ENCODE measurements around the gene CHURC1. TPM values are rescaled to one million over a fixed set of nuclear protein-coding genes. Genes with fewer than 3 reads are reported as not detected.
"Not testable (repeated sequence)": the region's sequence is repeated elsewhere in the genome, so short reads cannot be mapped to it uniquely, and the experiment has no call there.

CHURC1 gene
- total RNA-seq, 1 experiment from 2014 or later, result 52.6 TPM

- H3K27me3 ChIP-seq (replicated peaks; ENCODE audit: control insufficient read depth, insufficient read depth, low read length), result no peaks in the 10 kb centered on the region
- Mint-ChIP-seq H3K27ac (ENCODE audit: unreplicated experiment) (no peak overlapping the region), H3K4me3 (ENCODE audit: unreplicated experiment) (no peak overlapping the region), H3K27me3 (ENCODE audit: insufficient read depth, unreplicated experiment) (no peaks in the 10 kb centered on the region), H3K4me1 (ENCODE audit: low read depth, unreplicated experiment) (peaks cover 11% of the 10 kb centered on the region), H3K9me3 (ENCODE audit: unreplicated experiment) (no peaks in the 10 kb centered on the region), H3K36me3 (ENCODE audit: insufficient read depth, unreplicated experiment) (peaks cover 13% of the 10 kb centered on the region)
- CTCF ChIA-PET, result no interaction called here
- no peak overlapping the region for H3K4me3 ChIP-seq (ENCODE audit: low read depth, low read length)
- no peak for TF ChIP-seq CTCF (IDR thresholded peaks at IDR 0.05; ENCODE audit: insufficient read depth in 1 of 2, low read depth in 1 of 2, low read length in 1 of 2, severe bottlenecking in 1 of 2, unreplicated experiment in 1 of 2)
- no peak for DNase-seq
- peaks cover 7% of the 10 kb centered on the region for H3K4me1 ChIP-seq
- POLR2A ChIA-PET, result no interaction called here
- intact Hi-C loops (cut with micrococcal nuclease; ENCODE audit: unreplicated experiment), result no loop called here
- no peaks in the 10 kb centered on the region for H3K9me3 ChIP-seq
- no peaks in the 10 kb centered on the region for H3K36me3 ChIP-seq (ENCODE audit: control insufficient read depth, insufficient read depth, low read length)
- BruUV-seq (replicated peaks), result no TSS peak
These were observed 2.0 kb upstream of the CHURC1 start for GRCh38 chr14:64912261-64912660.

GRCh38 chr14:64913477-64913876 is 778 bp upstream of the CHURC1 start:
- H3K4me1 ChIP-seq; H3K9me3 Mint-ChIP-seq (ENCODE audit: unreplicated experiment); DNase-seq; BruUV-seq (replicated peaks); H3K27me3 ChIP-seq (replicated peaks; ENCODE audit: control insufficient read depth, insufficient read depth, low read length); H3K9me3 ChIP-seq; H3K27me3 Mint-ChIP-seq (ENCODE audit: insufficient read depth, unreplicated experiment); H3K36me3 ChIP-seq (ENCODE audit: control insufficient read depth, insufficient read depth, low read length); CTCF ChIA-PET; POLR2A ChIA-PET; intact Hi-C loops (cut with micrococcal nuclease; ENCODE audit: unreplicated experiment): not testable (repeated sequence)
- Mint-ChIP-seq H3K27ac (ENCODE audit: unreplicated experiment) (peak overlapping the region; percentile 91), H3K4me1 (ENCODE audit: low read depth, unreplicated experiment) (peaks cover 11% of the 10 kb centered on the region), H3K4me3 (ENCODE audit: unreplicated experiment) (peak overlapping the region; percentile 81), H3K36me3 (ENCODE audit: insufficient read depth, unreplicated experiment) (peaks cover 16% of the 10 kb centered on the region)
- H3K4me3 ChIP-seq (ENCODE audit: low read depth, low read length), result peak overlapping the region; percentile 98

GRCh38 chr14:64915029-64915424 is 772 bp downstream of the CHURC1 start:
- no peaks in the 10 kb centered on the region for H3K9me3 Mint-ChIP-seq (ENCODE audit: unreplicated experiment)
- Histone ChIP-seq H3K4me3 (ENCODE audit: low read depth, low read length) (peak overlapping the region; percentile 98), H3K9me3 (no peaks in the 10 kb centered on the region), H3K4me1 (peaks cover 7% of the 10 kb centered on the region), H3K36me3 (ENCODE audit: control insufficient read depth, insufficient read depth, low read length) (no peaks in the 10 kb centered on the region), H3K27me3 (replicated peaks; ENCODE audit: control insufficient read depth, insufficient read depth, low read length) (no peaks in the 10 kb centered on the region)
- intact Hi-C loops (cut with micrococcal nuclease; ENCODE audit: unreplicated experiment), result loop anchor here (2.0 kb wide), 1 partner anchor 72 kb away; the partner anchor contains the start of gene FNTB
- peak overlapping the region; percentile 81 for H3K4me3 Mint-ChIP-seq (ENCODE audit: unreplicated experiment)
- ChIA-PET CTCF (interaction anchor here (0.6 kb wide), 1 partner anchor 122 kb away, joined by 3 read pairs; no protein-coding TSS in a partner anchor), POLR2A (interaction anchor here (0.5 to 0.9 kb wide), 4 partner anchors 8 to 522 kb away, joined by 3 to 6 read pairs (median 4); no protein-coding TSS in a partner anchor)
- peak overlapping the region; percentile 91 for H3K27ac Mint-ChIP-seq (ENCODE audit: unreplicated experiment)
- peaks cover 17% of the 10 kb centered on the region for H3K36me3 Mint-ChIP-seq (ENCODE audit: insufficient read depth, unreplicated experiment)
- BruUV-seq (replicated peaks), result TSS peak; percentile 61
- peaks cover 18% of the 10 kb centered on the region for H3K4me1 Mint-ChIP-seq (ENCODE audit: low read depth, unreplicated experiment)
- no peaks in the 10 kb centered on the region for H3K27me3 Mint-ChIP-seq (ENCODE audit: insufficient read depth, unreplicated experiment)
- DNase-seq, result no peak
- no peak for TF ChIP-seq CTCF (IDR thresholded peaks at IDR 0.05; ENCODE audit: insufficient read depth in 1 of 2, low read depth in 1 of 2, low read length in 1 of 2, severe bottlenecking in 1 of 2, unreplicated experiment in 1 of 2)

- intact Hi-C loops (cut with micrococcal nuclease; ENCODE audit: unreplicated experiment), result loop anchor here (2.0 kb wide), 1 partner anchor 71 kb away; the partner anchor contains the start of gene FNTB
- ChIA-PET CTCF (no interaction called here), POLR2A (no interaction called here)
- H3K27me3 Mint-ChIP-seq (ENCODE audit: insufficient read depth, unreplicated experiment), result no peaks in the 10 kb centered on the region
- H3K27me3 ChIP-seq (replicated peaks; ENCODE audit: control insufficient read depth, insufficient read depth, low read length), result no peaks in the 10 kb centered on the region
- H3K9me3 Mint-ChIP-seq (ENCODE audit: unreplicated experiment), result no peaks in the 10 kb centered on the region
- TF ChIP-seq CTCF (IDR thresholded peaks at IDR 0.05; ENCODE audit: insufficient read depth in 1 of 2, low read depth in 1 of 2, low read length in 1 of 2, severe bottlenecking in 1 of 2, unreplicated experiment in 1 of 2), result no peak
- peak overlapping the region; percentile 91 for H3K27ac Mint-ChIP-seq (ENCODE audit: unreplicated experiment)
- H3K4me3 Mint-ChIP-seq (ENCODE audit: unreplicated experiment), result peak overlapping the region; percentile 81
- no peaks in the 10 kb centered on the region for H3K36me3 ChIP-seq (ENCODE audit: control insufficient read depth, insufficient read depth, low read length)
- H3K9me3 ChIP-seq, result no peaks in the 10 kb centered on the region
- H3K4me1 ChIP-seq, result peaks cover 7% of the 10 kb centered on the region
- H3K4me1 Mint-ChIP-seq (ENCODE audit: low read depth, unreplicated experiment), result peaks cover 24% of the 10 kb centered on the region
- H3K36me3 Mint-ChIP-seq (ENCODE audit: insufficient read depth, unreplicated experiment), result peaks cover 17% of the 10 kb centered on the region
- no peak for DNase-seq
- no peak overlapping the region for H3K4me3 ChIP-seq (ENCODE audit: low read depth, low read length)
- BruUV-seq (replicated peaks), result no TSS peak
These were observed 1.5 kb downstream of the CHURC1 start for GRCh38 chr14:64915797-64916196.
